Uterus (tissue), 2 donors: ENCODE measurements around the gene CPT1C.
A peak's percentile ranks its signal among the peaks of the same experiment; 100 is the strongest.

Experiments
- CTCF ChIP-seq, 4 experiments: fragments of 200-600 bp in 2 of 4; fragments of 450-650 bp in 2 of 4; sonication (generic) in 2 of 4; IDR thresholded peaks; one replicate each; pipeline ENCODE4 v1.5.1; 2016 to 2019; ENCODE audit warnings: antibody characterized with exemption in 4 of 4, mild to moderate bottlenecking in 2 of 4, moderate library complexity in 1 of 4
- POLR2A ChIP-seq, 2 donors: fragments of 450-650 bp; IDR thresholded peaks; one replicate each; pipeline ENCODE4 v1.6.1; 2016; ENCODE audit warnings: antibody characterized with exemption in 2 of 2, mild to moderate bottlenecking in 1 of 2, moderate library complexity in 1 of 2

- no peak for TF ChIP-seq POLR2A (IDR thresholded peaks at IDR 0.05)
- peak in 1 of 4 experiments; percentile 4 for TF ChIP-seq CTCF (IDR thresholded peaks at IDR 0.05)
These were observed 749 bp upstream of the CPT1C start for GRCh38 chr19:49690079-49690655.
